ENCODE measurements around the gene TWIST2. TPM values are rescaled to one million over a fixed set of nuclear protein-coding genes. Genes with fewer than 3 reads are reported as not detected.
A peak's percentile ranks its signal among the peaks of the same experiment; 100 is the strongest.

Gene TWIST2
- total RNA-seq, 1 donor from 2014 or later, result 0.46 TPM

GRCh38 chr2:238941262-238941792 lies 93.4 kb downstream of the TWIST2 start:
- no peak overlapping the region for H3K4me3 ChIP-seq (ENCODE audit: low read depth, low read length)
- TF ChIP-seq CTCF (conservative IDR thresholded peaks at IDR 0.05; ENCODE audit: low read depth, low read length), result no peak
- DNase-seq (ENCODE audit: low read depth), result no peak

GRCh38 chr2:238942080-238942725 lies 94.3 kb downstream of the TWIST2 start:
- no peak for TF ChIP-seq CTCF (conservative IDR thresholded peaks at IDR 0.05; ENCODE audit: low read depth, low read length)
- no peak overlapping the region for H3K4me3 ChIP-seq (ENCODE audit: low read depth, low read length)
- DNase-seq (ENCODE audit: low read depth), result no peak

GRCh38 chr2:238942726-238943300 lies 94.9 kb downstream of the TWIST2 start:
- H3K4me3 ChIP-seq (ENCODE audit: low read depth, low read length), result no peak overlapping the region
- no peak for TF ChIP-seq CTCF (conservative IDR thresholded peaks at IDR 0.05; ENCODE audit: low read depth, low read length)
- DNase-seq (ENCODE audit: low read depth), result no peak

GRCh38 chr2:238943338-238944067 lies 95.6 kb downstream of the TWIST2 start:
- no peak for TF ChIP-seq CTCF (conservative IDR thresholded peaks at IDR 0.05; ENCODE audit: low read depth, low read length)
- no peak for DNase-seq (ENCODE audit: low read depth)
- H3K4me3 ChIP-seq (ENCODE audit: low read depth, low read length), result no peak overlapping the region

- no peak overlapping the region for H3K4me3 ChIP-seq (ENCODE audit: low read depth, low read length)
- peak; percentile 78 for TF ChIP-seq CTCF (conservative IDR thresholded peaks at IDR 0.05; ENCODE audit: low read depth, low read length)
- DNase-seq (ENCODE audit: low read depth), result no peak
Measured at GRCh38 chr2:238945433-238946150, 97.7 kb downstream of the TWIST2 start.

- no peak overlapping the region for H3K4me3 ChIP-seq (ENCODE audit: low read depth, low read length)
- no peak for TF ChIP-seq CTCF (conservative IDR thresholded peaks at IDR 0.05; ENCODE audit: low read depth, low read length)
- no peak for DNase-seq (ENCODE audit: low read depth)
Measured at GRCh38 chr2:238946318-238947242, 98.7 kb downstream of the TWIST2 start.

Data from epithelial cell of proximal tubule (primary cell).